Coronary artery (tissue), 2 donors: Measurements from ENCODE around the gene FOXS1.
A peak's percentile ranks its signal among the peaks of the same experiment; 100 is the strongest.

Experiments
- DNase-seq: peaks from one replicate; pipeline ENCODE4 v3.0.0-alpha.2; 2017; ENCODE audit warnings: low spot score
- H3K27ac ChIP-seq, 2 donors: fragments of 200-600 bp; sonication (generic); one replicate each; pipeline ENCODE4 v1.5.1; 2016 to 2019
- H3K4me3 ChIP-seq: fragments of 200-600 bp; sonication (generic); 2 replicates; pipeline ENCODE4 v1.5.1; 2016; ENCODE audit warnings: mild to moderate bottlenecking, moderate library complexity
- CTCF ChIP-seq: fragments of 200-600 bp; sonication (generic); IDR thresholded peaks from one replicate; pipeline ENCODE4 v1.5.1; 2019; ENCODE audit warnings: antibody characterized with exemption

FOXS1 gene

GRCh38 chr20:31866221-31866620, 20.8 kb upstream of the FOXS1 start:
- DNase-seq, result no peak
- no peak for TF ChIP-seq CTCF
- Histone ChIP-seq H3K27ac (no peak overlapping the region), H3K4me3 (no peak overlapping the region)

- H3K4me3 ChIP-seq, result no peak overlapping the region
- no peak overlapping the region for H3K27ac ChIP-seq
- DNase-seq, result no peak
- TF ChIP-seq CTCF, result no peak
These were observed 19.4 kb upstream of the FOXS1 start for GRCh38 chr20:31864521-31865400.

- no peak overlapping the region for H3K27ac ChIP-seq
- no peak for TF ChIP-seq CTCF
- H3K4me3 ChIP-seq, result no peak overlapping the region
- peak; percentile 54 for DNase-seq
These were observed 18.1 kb upstream of the FOXS1 start for GRCh38 chr20:31863296-31864085.

GRCh38 chr20:31862506-31862905, 17.1 kb upstream of the FOXS1 start:
- no peak for TF ChIP-seq CTCF
- Histone ChIP-seq H3K27ac (no peak overlapping the region), H3K4me3 (no peak overlapping the region)
- peak; percentile 43 for DNase-seq

GRCh38 chr20:31862157-31862470, 16.7 kb upstream of the FOXS1 start:
- Histone ChIP-seq H3K4me3 (no peak overlapping the region), H3K27ac (no peak overlapping the region)
- DNase-seq, result no peak
- no peak for TF ChIP-seq CTCF

GRCh38 chr20:31861385-31862156, 16.2 kb upstream of the FOXS1 start:
- TF ChIP-seq CTCF, result no peak
- H3K4me3 ChIP-seq, result peak overlapping the region; percentile 76
- peak; percentile 72 for DNase-seq
- no peak overlapping the region for H3K27ac ChIP-seq
